Posterior cingulate gyrus (tissue), 11 donors: ENCODE measurements around the gene GRB2.
"Not testable (repeated sequence)": the region's sequence is repeated elsewhere in the genome, so short reads cannot be mapped to it uniquely, and the experiment has no call there.

Experiments
- DNase-seq, 10 donors: peaks; one replicate each; pipeline versions ENCODE4 v3.0.0 to v3.0.0-alpha.2; 2020 to 2021; ENCODE audit warnings: mixed read lengths in 3 of 10
- intact Hi-C: fragments of 100-400 bp; cut with DNase I; formaldehyde crosslinking; loops from one replicate; pipeline ENCODE4 v1.15.1; 2023

The GRB2 gene

GRCh38 chr17:75361344-75361743, 44.1 kb downstream of the GRB2 start:
- no peak for DNase-seq
- intact Hi-C loops, result no loop called here

- intact Hi-C loops, result no loop called here
- DNase-seq, result no peak
These were observed 49.1 kb downstream of the GRB2 start for GRCh38 chr17:75356260-75356937.

GRCh38 chr17:75353176-75353575, 52.3 kb downstream of the GRB2 start:
- DNase-seq, result no peak
- intact Hi-C loops, result no loop called here

DNA sequence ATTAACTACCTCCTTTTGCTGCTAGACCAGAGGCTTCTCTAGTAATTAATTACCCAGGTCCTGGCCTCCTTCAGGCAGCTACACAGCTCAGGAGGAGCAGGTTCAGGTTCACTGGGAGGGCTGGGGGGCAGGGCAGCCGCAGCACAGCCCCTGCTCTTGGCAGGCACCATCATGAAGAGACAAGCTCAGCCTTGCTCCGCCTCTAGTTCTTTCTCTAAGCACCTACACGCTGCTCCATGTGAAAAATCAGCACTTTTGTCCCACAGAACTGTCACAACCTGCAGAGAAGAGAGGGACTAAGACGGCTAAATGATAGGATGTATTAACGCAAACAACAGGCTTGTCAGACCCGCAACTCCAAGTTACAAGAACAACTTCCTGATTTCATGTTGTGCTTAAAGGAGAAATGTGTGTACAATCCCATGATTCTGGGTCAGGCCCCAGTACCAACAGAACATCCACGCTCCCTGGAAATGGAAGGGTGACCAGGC, 53.4 kb downstream of the GRB2 start:
- intact Hi-C loops, result no loop called here
- no peak for DNase-seq

GRCh38 chr17:75350706-75351105, 54.8 kb downstream of the GRB2 start:
- DNase-seq, result no peak
- intact Hi-C loops, result no loop called here

DNA sequence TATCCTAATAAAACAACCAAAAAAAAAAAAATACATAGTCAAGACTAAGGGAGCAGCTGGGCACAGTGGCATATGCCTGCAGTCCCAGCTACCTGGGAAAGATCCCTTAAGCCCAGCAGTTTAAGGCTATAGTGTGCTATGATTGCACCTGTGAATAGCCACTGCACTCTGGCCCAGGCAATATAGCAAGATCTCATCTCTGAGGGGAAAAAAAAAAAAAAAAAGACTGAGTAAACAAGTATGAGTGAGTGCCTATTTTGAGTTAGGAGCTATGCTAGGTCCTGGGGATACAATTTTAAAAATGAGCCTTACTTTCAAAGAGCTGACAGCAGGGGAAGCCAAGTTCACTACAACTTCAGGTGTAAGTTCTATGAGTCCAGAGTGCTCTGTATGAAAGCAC, 55.4 kb downstream of the GRB2 start:
- DNase-seq, result no peak
- intact Hi-C loops, result no loop called here

GRCh38 chr17:75349589-75349988, 55.9 kb downstream of the GRB2 start:
- intact Hi-C loops, result no loop called here
- no peak for DNase-seq

DNA sequence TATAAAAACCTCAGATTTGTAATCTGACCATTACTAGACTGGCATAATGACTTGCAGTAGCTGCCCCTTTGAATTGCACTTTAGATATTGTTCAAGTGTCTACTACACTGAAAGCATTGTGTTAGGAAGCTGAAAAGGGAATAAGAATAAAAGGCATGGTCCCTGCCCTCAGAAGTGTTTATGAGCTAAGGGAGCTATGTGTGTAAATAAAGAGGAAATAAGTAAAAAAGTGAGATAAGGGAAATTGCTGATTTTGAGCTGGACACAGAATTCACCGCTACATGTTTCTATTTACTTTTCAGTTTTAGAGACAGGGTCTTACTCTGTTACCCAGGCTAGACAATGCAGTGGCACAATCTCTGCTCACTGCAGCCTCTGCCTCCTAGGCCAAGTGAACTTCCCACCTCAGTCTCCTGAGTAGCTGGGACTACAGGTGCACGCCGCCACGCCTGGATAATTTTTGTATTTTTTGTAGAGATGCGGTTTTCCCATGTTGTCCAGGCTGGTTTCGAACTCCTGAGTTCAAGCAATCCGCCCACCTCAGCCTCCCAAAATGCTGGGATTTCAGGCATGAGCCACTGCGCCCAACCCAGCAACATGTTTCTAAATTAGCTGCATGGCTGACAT, 57.0 kb downstream of the GRB2 start:
- DNase-seq, result no peak
- intact Hi-C loops, result no loop called here

GRCh38 chr17:75346906-75347305, 58.6 kb downstream of the GRB2 start:
- intact Hi-C loops, result no loop called here
- DNase-seq, result no peak

DNA sequence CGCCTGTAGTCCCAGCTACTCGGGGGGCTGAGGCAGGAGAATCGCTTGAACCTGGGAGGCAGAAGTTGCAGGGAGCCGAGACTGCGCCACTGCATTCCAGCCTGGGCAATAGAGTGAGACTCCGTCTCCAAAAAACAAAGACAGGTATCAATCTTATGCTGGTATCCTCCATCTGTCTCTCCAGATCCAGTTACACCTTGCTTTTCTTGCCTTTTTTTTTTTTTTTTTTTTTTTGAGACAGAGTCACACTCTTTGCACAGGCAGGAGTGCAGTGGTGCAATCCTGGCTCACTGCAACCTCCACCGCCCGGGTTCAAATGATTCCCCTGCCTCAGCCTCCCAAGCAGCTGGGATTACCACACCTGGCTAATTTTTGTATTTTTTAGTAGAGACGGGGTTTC, 59.1 kb downstream of the GRB2 start:
- DNase-seq, intact Hi-C loops: not testable (repeated sequence)

DNA sequence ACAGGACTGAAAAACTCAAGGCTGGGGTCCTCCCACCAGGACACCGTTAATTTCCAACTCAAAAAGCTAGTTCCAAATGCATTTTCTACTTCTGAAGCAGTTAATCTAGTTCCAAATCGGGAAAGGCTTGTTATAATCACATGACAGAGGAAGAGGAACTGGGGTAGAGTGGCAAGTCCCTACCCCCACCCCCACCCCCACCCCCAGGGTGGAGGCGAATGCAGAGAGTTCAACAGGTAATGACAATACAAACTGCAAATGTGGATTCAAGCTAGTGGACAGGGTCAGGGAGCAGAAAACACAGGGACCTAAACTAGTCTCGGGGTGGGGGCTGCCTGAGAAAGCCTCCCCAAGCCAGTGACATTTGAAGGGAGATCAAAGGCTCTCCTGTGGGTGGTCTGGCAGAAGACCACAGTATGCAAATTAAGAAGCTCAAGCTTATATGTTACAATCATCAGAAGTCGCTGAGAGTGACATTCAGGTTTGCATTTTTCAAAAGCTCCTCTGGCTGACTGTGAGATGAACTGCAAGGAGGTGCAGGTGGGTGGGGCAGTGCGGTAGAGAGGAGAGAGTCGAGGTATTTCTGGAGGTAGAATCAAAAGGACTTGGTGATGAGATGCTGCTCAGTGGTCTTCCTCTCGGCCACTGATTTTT, 59.8 kb downstream of the GRB2 start:
- intact Hi-C loops, result no loop called here
- no peak for DNase-seq

DNA sequence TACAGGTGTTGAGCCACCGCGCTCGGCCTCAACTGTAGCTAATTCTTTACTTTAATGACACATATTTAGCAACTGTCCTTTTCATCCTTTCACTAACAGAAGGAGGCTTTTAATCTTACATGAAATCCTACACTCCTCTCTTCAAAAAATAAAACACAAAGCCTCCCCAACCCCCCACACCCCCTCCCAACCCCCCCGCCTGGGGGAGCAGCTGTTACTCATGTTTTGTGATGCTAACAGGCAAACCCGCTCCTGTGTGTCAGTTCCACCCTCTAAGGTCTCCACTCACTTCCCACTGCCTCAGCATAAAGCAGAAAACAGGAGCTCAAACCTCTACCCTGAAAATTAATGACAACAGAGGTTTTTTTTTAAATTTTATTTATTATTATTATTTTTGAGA, 60.8 kb downstream of the GRB2 start:
- intact Hi-C loops, result no loop called here
- DNase-seq, result no peak

- DNase-seq, result no peak
- intact Hi-C loops, result no loop called here
These were observed 62.5 kb downstream of the GRB2 start for GRCh38 chr17:75342996-75343395.

- DNase-seq, result no peak
- intact Hi-C loops, result no loop called here
These were observed 63.5 kb downstream of the GRB2 start for GRCh38 chr17:75341784-75342486.

- intact Hi-C loops, result no loop called here
- DNase-seq, result no peak
These were observed 64.8 kb downstream of the GRB2 start for GRCh38 chr17:75340631-75341030.

- no peak for DNase-seq
- intact Hi-C loops, result no loop called here
These were observed 65.5 kb downstream of the GRB2 start for GRCh38 chr17:75339971-75340370.

DNA sequence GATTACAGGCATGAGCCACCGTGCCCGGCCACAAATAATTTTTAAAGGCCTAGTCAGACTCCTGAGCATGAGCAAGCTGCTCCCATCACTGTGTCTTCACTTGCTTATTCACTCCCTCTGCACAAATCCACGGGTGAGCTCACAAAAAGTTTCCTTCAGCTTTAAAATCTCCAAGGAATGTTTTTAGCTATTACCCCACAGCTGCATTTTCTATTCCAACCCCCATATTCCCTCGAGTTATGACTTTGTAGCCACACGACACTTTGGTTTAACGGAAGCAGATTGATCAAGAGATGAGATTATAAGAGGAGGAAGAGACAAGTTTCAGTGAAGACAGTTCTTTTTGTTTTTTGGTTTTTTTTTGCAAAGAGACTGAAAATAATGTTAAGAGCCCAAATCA, 67.1 kb downstream of the GRB2 start:
- intact Hi-C loops, result no loop called here
- no peak for DNase-seq

- intact Hi-C loops, result no loop called here
- no peak for DNase-seq
These were observed 70.2 kb downstream of the GRB2 start for GRCh38 chr17:75335315-75335714.

- DNase-seq, result no peak
- intact Hi-C loops, result no loop called here
These were observed 70.8 kb downstream of the GRB2 start for GRCh38 chr17:75334723-75335122.

DNA sequence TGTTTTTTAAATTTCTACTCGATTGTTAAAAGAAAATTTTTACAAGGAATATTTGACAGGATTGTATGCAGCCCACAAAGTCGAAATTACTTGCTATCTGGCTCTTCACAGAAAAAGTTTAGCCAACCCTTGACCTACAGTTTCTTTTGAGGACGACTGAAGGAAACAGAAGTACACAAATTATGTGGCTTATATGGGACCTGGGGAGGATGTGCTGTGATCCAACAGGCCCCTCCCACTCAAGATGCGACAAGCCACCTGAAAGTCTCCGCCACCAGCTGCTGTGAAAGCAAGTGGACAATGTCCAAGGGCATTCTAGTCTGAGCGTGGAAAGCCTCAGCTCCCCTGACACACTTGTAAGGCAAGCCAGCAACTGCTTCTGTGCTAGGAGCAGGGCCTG, 73.8 kb downstream of the GRB2 start:
- peak in 1 of 10 donors; percentile 53 for DNase-seq
- intact Hi-C loops, result no loop called here

GRCh38 chr17:75327757-75328156, 77.7 kb downstream of the GRB2 start:
- DNase-seq, result peak in 1 of 10 donors; percentile 63
- intact Hi-C loops, result no loop called here
